ENCODE results near the gene ATOSB.
"Not testable (repeated sequence)": the region's sequence is repeated elsewhere in the genome, so short reads cannot be mapped to it uniquely, and the experiment has no call there.

The ATOSB gene

GRCh38 chr9:35115680-35116538, at the start of gene ATOSB:
TSS of gene ATOSB (minus strand) at chr9:35115862. CDS start at chr9:35108274, 7,588 bp downstream.
- peak within 1 kb of the TSS; percentile 88 for H3K27ac Mint-ChIP-seq
- H3K4me1 Mint-ChIP-seq (ENCODE audit: low read depth) = peaks cover 48% of the 10 kb centered on the region
- intact Hi-C loops (cut with micrococcal nuclease) = loop anchor here (1.0 to 2.0 kb wide), 4 partner anchors 13 to 437 kb away; partner anchors contain the start of gene STOML2
- no peaks in the 10 kb centered on the region for H3K9me3 Mint-ChIP-seq
- no peaks in the 10 kb centered on the region for H3K27me3 Mint-ChIP-seq
- H3K4me3 Mint-ChIP-seq = peak within 1 kb of the TSS; percentile 92
- peaks cover 34% of the 10 kb centered on the region for H3K36me3 Mint-ChIP-seq (ENCODE audit: low read depth)

DNA sequence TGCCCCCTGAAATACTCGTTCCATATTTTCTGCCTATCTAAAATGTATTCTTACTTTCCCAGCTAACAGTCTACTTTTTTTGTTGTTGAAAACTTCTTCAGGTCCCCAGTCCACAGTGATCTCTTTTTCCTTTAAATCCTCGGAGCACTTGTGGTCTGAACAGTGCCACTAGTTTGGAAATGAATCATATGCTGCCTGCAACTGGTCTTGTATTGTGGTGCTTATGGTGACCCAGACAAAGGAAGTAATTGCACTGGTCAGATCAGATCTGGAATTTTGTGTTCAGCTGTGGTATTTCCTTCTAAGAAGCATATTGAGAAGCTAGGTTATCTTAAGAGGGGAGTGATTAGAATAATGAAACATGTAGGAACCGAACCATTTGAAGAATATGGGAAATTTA, 49.0 kb upstream of the ATOSB start:
- H3K4me1 Mint-ChIP-seq (ENCODE audit: low read depth) = peaks cover 10% of the 10 kb centered on the region
- intact Hi-C loops (cut with micrococcal nuclease) = no loop called here
- H3K27me3 Mint-ChIP-seq = peaks cover 10% of the 10 kb centered on the region
- H3K4me3 Mint-ChIP-seq = no peak overlapping the region
- peaks cover 9% of the 10 kb centered on the region for H3K36me3 Mint-ChIP-seq (ENCODE audit: low read depth)
- no peak overlapping the region for H3K27ac Mint-ChIP-seq
- H3K9me3 Mint-ChIP-seq = no peaks in the 10 kb centered on the region

DNA sequence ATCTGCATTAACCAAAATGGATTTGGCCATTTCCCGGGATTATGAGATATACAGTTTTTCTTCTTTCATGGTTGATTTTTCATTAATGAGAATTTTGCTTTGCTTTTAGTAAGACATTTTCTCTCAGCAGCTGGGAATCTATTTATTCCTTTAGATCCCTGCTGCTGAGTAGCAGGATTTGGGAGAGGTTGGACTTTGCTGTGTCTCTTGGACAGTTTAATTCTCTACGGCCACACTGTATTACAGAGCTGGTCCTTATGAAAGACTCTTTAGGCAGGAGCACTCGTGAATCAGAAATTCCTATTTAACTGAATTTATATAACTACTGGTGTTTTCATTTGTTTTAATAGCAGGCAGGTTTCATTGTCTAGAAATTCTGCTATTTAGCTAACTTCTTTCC, 47.8 kb upstream of the ATOSB start:
- Mint-ChIP-seq H3K4me3 (no peak overlapping the region), H3K36me3 (ENCODE audit: low read depth) (peaks cover 9% of the 10 kb centered on the region), H3K27me3 (peaks cover 10% of the 10 kb centered on the region), H3K4me1 (ENCODE audit: low read depth) (peaks cover 19% of the 10 kb centered on the region), H3K9me3 (no peaks in the 10 kb centered on the region), H3K27ac (no peak overlapping the region)
- intact Hi-C loops (cut with micrococcal nuclease) = no loop called here

DNA sequence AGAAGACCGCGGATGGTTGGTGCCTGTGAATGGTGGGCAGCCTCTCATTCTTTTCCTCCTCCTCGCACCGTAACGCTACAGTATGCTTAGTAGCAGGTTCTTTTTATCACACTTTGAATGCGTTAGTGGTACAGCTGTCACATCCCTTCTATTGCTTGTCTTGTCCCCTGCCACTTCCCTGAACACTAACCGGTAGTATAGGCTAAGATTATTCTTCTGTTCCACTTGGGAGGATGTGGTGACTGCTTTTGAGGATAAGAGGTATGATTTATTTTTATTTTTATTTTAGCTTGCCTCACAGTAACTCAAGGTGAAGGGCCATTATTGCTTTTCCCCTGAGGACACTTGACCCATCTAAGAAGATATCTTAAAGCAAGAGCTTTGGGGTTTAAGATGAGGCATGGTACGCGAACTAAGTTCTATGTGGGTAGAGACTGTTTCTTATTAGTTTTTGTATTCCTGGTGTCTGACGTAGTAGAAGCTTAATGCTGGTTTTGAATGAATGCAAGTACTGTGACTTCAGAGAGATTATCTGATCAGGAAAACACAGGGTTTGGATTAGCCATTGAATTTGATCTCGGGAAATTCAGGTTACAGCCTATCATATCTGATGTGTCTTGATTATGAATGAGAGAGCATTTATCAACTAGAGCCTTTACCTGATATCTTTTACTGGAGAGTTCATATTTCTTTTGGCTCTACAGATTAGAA, 47.1 kb upstream of the ATOSB start:
- Mint-ChIP-seq H3K4me3 (peak overlapping the region; percentile 92), H3K27ac (peak overlapping the region; percentile 94), H3K36me3 (ENCODE audit: low read depth) (peaks cover 9% of the 10 kb centered on the region), H3K27me3 (peaks cover 10% of the 10 kb centered on the region), H3K9me3 (no peaks in the 10 kb centered on the region), H3K4me1 (ENCODE audit: low read depth) (peaks cover 19% of the 10 kb centered on the region)
- intact Hi-C loops (cut with micrococcal nuclease) = no loop called here

- peaks cover 10% of the 10 kb centered on the region for H3K27me3 Mint-ChIP-seq
- H3K36me3 Mint-ChIP-seq (ENCODE audit: low read depth) = peaks cover 9% of the 10 kb centered on the region
- intact Hi-C loops (cut with micrococcal nuclease) = loop anchor here (1.0 kb wide), 1 partner anchor 46 kb away; no protein-coding TSS in a partner anchor
- peak within 1 kb of the TSS; percentile 92 for H3K4me3 Mint-ChIP-seq
- peaks cover 19% of the 10 kb centered on the region for H3K4me1 Mint-ChIP-seq (ENCODE audit: low read depth)
- H3K27ac Mint-ChIP-seq = peak within 1 kb of the TSS; percentile 94
- no peaks in the 10 kb centered on the region for H3K9me3 Mint-ChIP-seq
Observed at GRCh38 chr9:35161713-35162604, 46.3 kb upstream of the ATOSB start, which contains the start of gene UNC13B. TSS of gene UNC13B (plus strand) at chr9:35162009. CDS start at chr9:35162284, 275 bp downstream.

- no peaks in the 10 kb centered on the region for H3K9me3 Mint-ChIP-seq
Observed at GRCh38 chr9:35158501-35159280, 43.0 kb upstream of the ATOSB start.

GRCh38 chr9:35157836-35158235, 42.2 kb upstream of the ATOSB start:
- H3K4me3 Mint-ChIP-seq; H3K27me3 Mint-ChIP-seq; H3K27ac Mint-ChIP-seq; H3K9me3 Mint-ChIP-seq; H3K36me3 Mint-ChIP-seq (ENCODE audit: low read depth); intact Hi-C loops (cut with micrococcal nuclease): not testable (repeated sequence)
- H3K4me1 Mint-ChIP-seq (ENCODE audit: low read depth) = peaks cover 11% of the 10 kb centered on the region

More at GRCh38 chr9:35158501-35159280, 43.0 kb upstream of the ATOSB start:
- Mint-ChIP-seq H3K36me3 (ENCODE audit: low read depth) (peaks cover 9% of the 10 kb centered on the region), H3K27me3 (peaks cover 10% of the 10 kb centered on the region), H3K4me3 (no peak overlapping the region), H3K27ac (no peak overlapping the region), H3K4me1 (ENCODE audit: low read depth) (peaks cover 11% of the 10 kb centered on the region)
- intact Hi-C loops (cut with micrococcal nuclease) = no loop called here

- Mint-ChIP-seq H3K27me3 (no peaks in the 10 kb centered on the region), H3K4me3 (no peak overlapping the region), H3K27ac (no peak overlapping the region), H3K9me3 (no peaks in the 10 kb centered on the region), H3K36me3 (ENCODE audit: low read depth) (peaks cover 2% of the 10 kb centered on the region), H3K4me1 (ENCODE audit: low read depth) (peaks cover 11% of the 10 kb centered on the region)
- intact Hi-C loops (cut with micrococcal nuclease) = no loop called here
Observed at GRCh38 chr9:35156781-35157180, 41.1 kb upstream of the ATOSB start.

DNA sequence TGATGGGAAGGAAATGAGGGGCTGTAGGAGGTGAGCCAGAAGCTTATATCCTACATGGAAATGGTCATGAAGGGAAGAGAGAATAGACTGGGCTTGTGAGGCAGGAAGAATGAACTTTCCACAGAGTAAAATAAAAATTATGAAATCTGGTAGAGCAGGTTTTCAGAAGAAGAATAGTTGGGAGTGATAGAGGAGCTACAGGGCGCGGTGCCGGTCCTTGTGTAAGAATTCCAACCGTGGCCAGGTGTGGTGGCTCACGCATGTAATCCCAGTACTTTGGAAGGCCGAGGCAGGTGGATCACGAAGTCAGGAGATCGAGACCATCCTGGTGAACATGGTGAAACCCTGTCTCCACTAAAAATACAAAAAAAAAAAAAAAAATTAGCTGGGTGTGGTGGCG, 37.3 kb upstream of the ATOSB start:
- H3K4me3 Mint-ChIP-seq = no peak overlapping the region
- intact Hi-C loops (cut with micrococcal nuclease) = no loop called here

DNA sequence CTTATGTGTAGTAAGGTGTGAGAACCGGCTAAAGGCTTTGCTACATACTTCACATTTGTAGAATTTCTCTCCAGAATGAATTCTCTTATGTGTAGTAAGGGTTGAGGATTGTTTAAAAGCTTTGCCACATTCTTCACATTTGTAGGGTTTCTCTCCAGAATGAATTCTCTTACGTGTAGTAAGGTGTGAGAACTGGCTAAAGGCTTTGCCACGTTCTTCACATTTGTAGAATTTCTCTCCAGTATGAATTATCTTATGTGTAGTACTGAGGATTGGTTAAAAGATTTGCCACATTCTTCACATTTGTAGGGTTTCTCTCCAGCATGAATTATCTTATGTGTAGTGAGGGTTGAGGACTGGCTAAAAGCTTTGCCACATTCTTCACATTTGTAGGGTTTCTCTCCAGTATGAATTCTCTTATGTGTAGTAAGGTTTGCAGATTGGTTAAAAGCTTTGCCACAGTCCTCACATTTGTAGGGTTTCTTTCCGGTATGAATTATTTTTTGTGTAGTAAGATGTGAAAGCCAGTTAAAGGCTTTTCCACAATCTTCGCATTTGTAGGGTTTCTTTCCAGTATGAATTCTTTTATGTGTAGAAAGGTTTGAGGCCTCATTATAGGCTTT, 32.4 kb upstream of the ATOSB start:
- H3K27ac Mint-ChIP-seq; H3K4me1 Mint-ChIP-seq (ENCODE audit: low read depth); H3K36me3 Mint-ChIP-seq (ENCODE audit: low read depth); H3K4me3 Mint-ChIP-seq; intact Hi-C loops (cut with micrococcal nuclease); H3K27me3 Mint-ChIP-seq: not testable (repeated sequence)
- peaks cover 29% of the 10 kb centered on the region for H3K9me3 Mint-ChIP-seq

More for the DNA sequence above, 37.3 kb upstream of the ATOSB start:
- Mint-ChIP-seq H3K27me3 (no peaks in the 10 kb centered on the region), H3K4me1 (ENCODE audit: low read depth) (no peaks in the 10 kb centered on the region), H3K27ac (no peak overlapping the region), H3K36me3 (ENCODE audit: low read depth) (no peaks in the 10 kb centered on the region), H3K9me3 (peaks cover 15% of the 10 kb centered on the region)

DNA sequence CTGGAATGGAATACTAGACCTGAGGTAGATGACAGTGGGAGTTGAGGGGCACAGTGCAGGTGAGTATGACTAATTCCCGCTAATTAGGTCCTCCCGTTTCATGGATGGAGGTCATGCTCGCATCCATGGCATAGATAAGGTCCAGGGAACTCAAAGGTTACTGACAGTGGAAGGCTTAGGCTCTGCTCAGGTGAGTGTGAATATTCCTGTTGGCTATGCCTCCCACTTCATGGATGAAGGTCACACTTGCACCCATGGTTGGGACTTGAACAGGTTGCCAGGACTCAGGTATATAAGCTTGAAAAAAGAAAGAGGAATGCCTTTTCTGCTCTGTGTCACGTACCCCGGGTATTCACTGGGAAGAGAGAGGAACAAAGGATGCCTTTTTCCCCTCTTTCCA, 26.4 kb upstream of the ATOSB start:
- Mint-ChIP-seq H3K4me3 (no peak overlapping the region), H3K36me3 (ENCODE audit: low read depth) (no peaks in the 10 kb centered on the region), H3K4me1 (ENCODE audit: low read depth) (no peaks in the 10 kb centered on the region), H3K27me3 (no peaks in the 10 kb centered on the region), H3K27ac (no peak overlapping the region), H3K9me3 (peaks cover 40% of the 10 kb centered on the region)
- intact Hi-C loops (cut with micrococcal nuclease) = no loop called here

DNA sequence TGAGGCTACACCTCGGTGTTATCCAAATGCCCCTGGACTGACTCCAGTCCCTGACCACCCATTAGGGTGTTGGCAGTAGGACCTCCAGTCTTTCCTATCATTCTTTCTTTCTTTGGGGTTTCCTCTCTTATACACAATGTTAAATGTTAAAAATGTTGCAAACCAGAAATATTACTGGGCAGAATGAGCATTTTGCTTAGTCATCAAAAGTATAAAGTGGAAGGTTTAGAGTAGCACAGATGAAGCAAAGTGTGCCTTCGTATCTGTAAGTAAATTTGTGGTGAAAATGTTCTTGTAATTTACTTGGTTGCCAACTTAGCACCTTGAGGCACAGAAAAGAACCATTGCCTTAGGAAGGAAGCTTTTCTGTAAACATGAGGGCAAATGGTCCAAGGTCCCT, 24.4 kb upstream of the ATOSB start:
- H3K36me3 Mint-ChIP-seq (ENCODE audit: low read depth) = no peaks in the 10 kb centered on the region
- H3K9me3 Mint-ChIP-seq = peaks cover 40% of the 10 kb centered on the region
- no peak overlapping the region for H3K27ac Mint-ChIP-seq
- intact Hi-C loops (cut with micrococcal nuclease) = no loop called here
- H3K4me1 Mint-ChIP-seq (ENCODE audit: low read depth) = no peaks in the 10 kb centered on the region
- H3K27me3 Mint-ChIP-seq = no peaks in the 10 kb centered on the region
- no peak overlapping the region for H3K4me3 Mint-ChIP-seq
